ENCODE measurements around the gene SETD7. TPM values are rescaled to one million over a fixed set of nuclear protein-coding genes. Genes with fewer than 3 reads are reported as not detected.

The SETD7 gene
- total and polyA plus RNA-seq, 2 of the 8 experiments (the other 6 are each of a cell fraction or from before 2014, with no cell fraction given), result 1.5 to 4.6 TPM

DNA sequence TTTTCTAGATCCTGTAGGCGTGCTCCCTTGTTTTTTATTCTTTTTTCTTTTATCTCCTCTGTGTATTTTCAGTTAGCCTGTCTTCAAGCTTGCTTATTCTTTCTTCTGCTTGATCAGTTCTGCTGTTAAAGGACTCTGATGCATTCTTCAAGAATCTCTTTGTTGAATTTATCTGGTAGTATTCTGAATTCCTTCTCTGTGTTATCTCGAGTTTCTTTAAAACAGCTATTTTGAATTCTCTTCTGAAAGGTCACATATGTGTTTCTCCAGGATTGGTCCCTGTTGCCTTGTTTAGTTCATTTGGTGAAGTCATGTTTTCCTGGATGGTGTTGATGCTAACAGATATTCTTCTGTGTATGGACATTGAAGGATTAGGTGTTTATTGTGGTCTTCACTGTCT lies 86.8 kb downstream of the SETD7 start:
- Histone ChIP-seq H3K23me2 (ENCODE audit: low read depth, low read length) (no peaks in the 10 kb centered on the region), H2BK12ac (ENCODE audit: low read depth, low read length) (no peak overlapping the region), H3K4me2 (ENCODE audit: insufficient read depth in 1 of 2, low read depth in 2 of 2, low read length in 2 of 2) (no peak overlapping the region), H4K8ac (ENCODE audit: extremely low read depth, insufficient read depth, low read length) (no peak overlapping the region), H2BK20ac (ENCODE audit: low read length) (no peak overlapping the region), H2BK5ac (ENCODE audit: low read depth, low read length) (no peak overlapping the region), H3K27me3 (replicated peaks in 1 of 4; ENCODE audit: control insufficient read depth in 3 of 4, extremely low read depth in 1 of 4, insufficient read depth in 3 of 4, low read length in 3 of 4) (no peaks in the 10 kb centered on the region), H3K79me2 (ENCODE audit: control insufficient read depth in 1 of 2, insufficient read depth in 2 of 2, low read length in 2 of 2) (peaks cover 0 to 44% of the 10 kb centered on the region in 2 experiments; a peak in 3 of 4 replicates), H2BK120ac (replicated peaks; ENCODE audit: low read depth, low read length) (no peak overlapping the region), H3K18ac (ENCODE audit: extremely low read depth, low read length) (no peak overlapping the region), H3K14ac (ENCODE audit: insufficient read length) (no peak overlapping the region), H3K4me3 (ENCODE audit: extremely low read depth in 1 of 4, insufficient read depth in 2 of 4, low read depth in 3 of 4, low read length in 4 of 4) (no peak overlapping the region), H4K20me1 (replicated peaks in 1 of 2; ENCODE audit: control insufficient read depth in 1 of 2, insufficient read depth in 2 of 2, low read length in 2 of 2) (no peaks in the 10 kb centered on the region), H2AK5ac (ENCODE audit: low read depth, low read length) (no peak overlapping the region), H3K4me1 (replicated peaks in 1 of 4; ENCODE audit: control insufficient read depth in 3 of 4, insufficient read depth in 4 of 4, low read length in 3 of 4) (no peaks in the 10 kb centered on the region), H3K36me3 (ENCODE audit: control insufficient read depth in 2 of 4, insufficient read depth in 4 of 4, low read length in 3 of 4) (peaks cover 0 to 13% (median 8%) of the 10 kb centered on the region in 4 experiments; a peak in 5 of 8 replicates), H2BK15ac (ENCODE audit: low read length) (no peak overlapping the region), H4K5ac (ENCODE audit: insufficient read length, low read depth, low read length) (no peak overlapping the region), H3K4ac (replicated peaks; ENCODE audit: insufficient read length, low read depth, low read length) (no peak overlapping the region), H3K27ac (ENCODE audit: low read depth, low read length) (no peak overlapping the region), H3K9me3 (ENCODE audit: insufficient read depth in 2 of 2, low read depth in 1 of 2, low read length in 1 of 2) (peaks cover 0 to 12% of the 10 kb centered on the region in 2 experiments; a peak in 1 of 4 replicates), H3K9ac (replicated peaks in 1 of 4; ENCODE audit: extremely low read depth in 1 of 4, low read depth in 3 of 4, low read length in 3 of 4) (no peak overlapping the region), H3K79me1 (ENCODE audit: low read depth, low read length) (peaks cover 11% of the 10 kb centered on the region; the same call in 1 of the 2 replicates), H4K91ac (replicated peaks; ENCODE audit: insufficient read length, low read length) (no peak overlapping the region), H3K23ac (ENCODE audit: insufficient read length) (no peak overlapping the region), H3K56ac (replicated peaks; ENCODE audit: insufficient read length, low read depth, low read length) (no peak overlapping the region), H2AFZ (ENCODE audit: low read length) (no peak overlapping the region)
- ChIA-PET CTCF (ENCODE audit: partially characterized antibody) (interaction anchor here (1.6 to 2.5 kb wide), 3 partner anchors 8 to 28 kb away, joined by 3 to 9 read pairs (median 4); no protein-coding TSS in a partner anchor), POLR2A (ENCODE audit: partially characterized antibody) (interaction anchor here (0.8 kb wide), 1 partner anchor 8 kb away, joined by 3 read pairs; no protein-coding TSS in a partner anchor)
- 86% methylated on average over 2 of the region's 2 CpGs; no CpG with 5 or more reads in 1 of the 2 experiments for WGBS, 2 experiments (ENCODE audit: extremely low coverage in 1 of 2, insufficient coverage in 1 of 2, insufficient read length in 1 of 2, insufficient replicate concordance in 2 of 2, low coverage in 1 of 2, low lambda C conversion rate in 2 of 2, missing lambda C conversion rate in 1 of 2)
- FAIRE-seq (no peak), DNase-seq (ENCODE audit: low read depth in 1 of 2, low spot score in 2 of 2) (no peak)
- TF ChIP-seq PHF8 (conservative IDR thresholded peaks at IDR 0.05; ENCODE audit: low read depth, low read length) (no peak), CHD1 (IDR thresholded peaks at IDR 0.05; ENCODE audit: low read depth, low read length) (no peak), EGR1 (IDR thresholded peaks at IDR 0.05; ENCODE audit: borderline replicate concordance, low read depth, low read length) (no peak), SP1 (IDR thresholded peaks at IDR 0.05; ENCODE audit: low read depth, low read length) (no peak), SIX5 (IDR thresholded peaks at IDR 0.05; ENCODE audit: low read depth, low read length) (no peak), EP300 (IDR thresholded peaks at IDR 0.05; ENCODE audit: borderline replicate concordance in 1 of 2, low read depth in 2 of 2, low read length in 2 of 2) (no peak), RXRA (IDR thresholded peaks at IDR 0.05; ENCODE audit: insufficient read depth, low read depth, low read length) (no peak), RFX5 (IDR thresholded peaks at IDR 0.05; ENCODE audit: borderline replicate concordance, low read depth, low read length) (no peak), TAF7 (optimal IDR thresholded peaks at IDR 0.05; ENCODE audit: borderline replicate concordance, low read depth, low read length) (no peak)

Measured in H1 (cell line).